Muscle of arm (tissue), 12 donors: Measurements from ENCODE around the gene VEGFA. TPM values are rescaled to one million over a fixed set of nuclear protein-coding genes. Genes with fewer than 3 reads are reported as not detected.
A peak's percentile ranks its signal among the peaks of the same experiment; 100 is the strongest.

Source experiments
- DNase-seq: peaks from one replicate; pipeline ENCODE4 v3.0.0-alpha.2; 2013
- polyA plus RNA-seq, 12 donors: library from polyadenylated mRNA; unstranded; fragments of 120-200 nt; gene quantifications; one replicate each; pipeline ENCODE4 v1.2.1, GENCODE V29; 2013; ENCODE audit not compliant: insufficient read length in 12 of 12

The VEGFA gene
- polyA plus RNA-seq, 12 donors, result 53.9 to 123 (median 69.4) TPM; not detected in 1

DNA sequence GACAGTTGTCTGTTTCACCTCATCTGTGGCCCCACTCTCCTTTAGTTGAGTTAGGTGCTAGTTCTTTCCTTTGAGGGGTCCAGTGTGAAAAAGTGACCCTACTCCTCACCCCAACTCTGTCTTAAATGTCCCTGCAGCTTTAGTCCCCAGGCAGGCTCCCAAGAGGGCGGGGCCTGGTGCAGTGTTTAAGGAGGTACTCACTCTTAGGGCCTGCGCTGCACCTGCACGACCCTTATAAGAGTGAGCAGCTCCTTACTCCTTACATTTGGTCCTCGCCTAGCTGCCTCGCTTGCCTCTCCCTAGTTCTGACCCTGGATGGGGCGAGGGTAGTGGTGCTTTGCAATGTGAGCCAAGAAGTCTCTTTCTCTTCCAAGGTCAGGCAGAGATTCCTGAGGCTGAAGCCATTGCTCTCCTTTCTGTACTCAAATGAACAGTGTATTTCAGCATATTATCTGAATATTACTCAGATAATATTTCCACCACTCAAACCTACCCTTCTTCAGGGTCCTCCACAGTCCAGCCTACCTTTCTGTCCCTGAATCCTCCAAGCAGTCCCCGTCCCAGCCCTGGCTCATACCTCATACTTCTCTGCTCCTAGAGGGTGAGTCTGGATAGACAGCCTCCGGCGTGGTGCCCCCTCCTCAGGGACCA is 11.9 kb upstream of the VEGFA start:
- DNase-seq, result no peak

DNA sequence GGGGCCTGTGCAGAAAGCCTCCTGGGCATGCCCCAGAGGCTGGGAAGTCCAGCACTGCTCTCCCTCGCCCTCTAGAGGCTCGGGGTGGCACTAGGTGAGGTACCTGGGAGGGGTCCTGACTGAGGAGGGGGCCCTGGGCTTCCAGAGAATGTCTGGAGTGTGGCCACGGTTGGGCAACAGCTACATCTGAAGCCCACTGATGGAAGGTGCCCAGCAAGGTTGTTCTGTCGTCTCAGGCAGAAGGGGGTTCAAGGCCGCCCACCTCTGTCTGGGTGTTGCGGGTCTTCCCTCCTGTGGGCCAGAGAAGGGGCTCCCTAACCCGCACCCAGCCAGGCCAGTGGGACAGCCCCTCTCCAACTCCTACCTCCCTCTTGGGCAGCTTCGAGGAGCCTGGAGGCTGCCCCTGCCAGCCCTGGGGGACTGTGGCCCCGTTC is 11.4 kb upstream of the VEGFA start:
- no peak for DNase-seq

DNA sequence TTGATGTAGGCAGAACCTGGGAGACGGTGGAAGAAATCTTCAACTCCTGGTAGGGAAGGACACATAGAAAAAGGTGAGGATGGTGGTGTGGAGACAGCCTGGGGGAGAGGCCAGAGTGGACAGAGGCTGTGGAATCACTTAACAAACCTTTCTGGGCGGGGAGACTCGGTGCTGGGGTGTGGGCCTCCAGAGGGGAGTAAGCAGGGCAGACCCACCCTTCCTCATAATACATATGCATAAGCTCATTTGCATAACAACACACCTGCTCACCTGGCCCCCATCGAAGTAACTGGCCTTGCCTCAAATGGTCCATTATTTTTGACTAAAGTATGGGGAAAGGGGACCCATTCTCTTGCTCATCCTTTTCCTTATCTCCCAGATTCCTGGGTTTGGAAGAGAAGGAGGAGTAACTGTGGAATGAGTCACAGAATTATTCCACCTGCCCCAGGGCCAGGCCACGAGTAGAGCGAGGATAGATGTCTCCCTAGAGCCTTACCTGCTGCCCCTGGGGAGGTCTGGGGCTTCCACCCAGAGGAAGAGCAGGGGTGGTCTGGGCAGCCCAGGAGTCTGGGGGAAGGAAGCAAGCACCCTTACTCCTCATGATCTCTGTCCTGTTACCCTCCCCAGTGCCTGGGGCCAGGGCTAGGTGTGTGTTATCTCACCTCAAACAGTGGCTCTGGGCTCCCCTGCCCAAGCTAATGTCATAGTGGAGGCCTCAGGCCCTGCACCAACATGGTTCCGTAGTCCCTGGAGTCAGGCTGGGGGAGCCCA is 10.7 kb upstream of the VEGFA start:
- no peak for DNase-seq

DNA sequence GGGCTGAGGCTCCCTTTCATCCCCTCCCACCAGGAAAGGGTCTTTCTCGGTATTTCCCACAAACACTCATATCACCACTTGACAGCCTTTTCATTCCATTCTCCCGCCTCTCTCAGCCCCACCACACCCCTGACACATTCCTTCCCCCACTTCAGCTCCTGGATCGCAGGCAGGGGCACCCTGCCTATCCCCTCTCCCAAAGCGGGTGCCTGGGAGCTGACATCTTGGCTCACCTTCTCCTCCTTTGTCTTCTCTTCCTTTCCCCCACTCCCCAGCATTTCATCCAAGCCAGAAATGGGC is 10.2 kb upstream of the VEGFA start:
- DNase-seq, result no peak

DNA sequence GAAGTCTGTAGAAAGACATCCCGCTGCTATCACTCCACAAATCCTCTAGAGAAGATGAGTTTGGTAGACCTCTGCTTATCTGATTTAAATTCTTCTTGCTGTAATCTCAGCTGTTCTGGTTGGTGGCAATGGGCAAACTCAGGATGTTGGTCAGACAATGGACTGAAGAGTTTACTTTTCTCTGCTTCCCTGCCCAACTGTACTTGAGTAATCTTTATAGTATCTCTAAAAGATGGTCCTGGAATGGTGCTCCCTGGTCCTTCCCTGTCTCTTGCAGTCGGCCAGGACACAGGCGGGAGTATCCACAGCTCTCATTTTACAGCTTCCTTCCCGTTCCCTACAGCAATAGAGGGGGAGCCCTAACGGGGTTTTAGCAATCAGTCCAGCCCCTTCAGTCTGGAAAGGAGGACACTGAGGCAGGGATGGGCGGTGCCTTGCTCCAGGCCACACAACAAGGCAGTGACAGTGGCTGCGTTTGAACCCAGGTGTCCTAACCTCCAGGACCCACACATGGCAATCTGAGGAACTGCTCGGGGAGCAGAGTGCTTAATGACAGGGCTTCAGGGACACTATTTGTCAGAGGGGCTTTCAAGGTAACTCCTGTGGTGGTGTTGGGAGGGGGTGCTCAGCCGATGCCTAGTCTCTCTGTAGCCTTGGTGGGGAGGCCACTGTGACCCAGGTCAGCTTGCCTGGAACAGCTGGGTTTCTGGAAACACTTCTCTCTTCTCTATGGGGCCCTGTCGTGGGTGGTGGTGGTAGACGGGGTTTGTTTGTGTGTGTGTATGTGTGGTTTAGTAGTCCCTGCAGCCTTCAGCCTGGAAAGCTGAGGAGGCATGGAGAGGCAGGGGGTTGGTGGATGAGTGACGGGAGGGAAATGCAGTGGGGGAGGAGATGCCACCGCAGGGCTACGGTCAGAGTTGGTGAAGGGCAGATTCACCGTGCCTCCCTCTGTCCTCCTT is 9.5 kb upstream of the VEGFA start:
- no peak for DNase-seq

DNA sequence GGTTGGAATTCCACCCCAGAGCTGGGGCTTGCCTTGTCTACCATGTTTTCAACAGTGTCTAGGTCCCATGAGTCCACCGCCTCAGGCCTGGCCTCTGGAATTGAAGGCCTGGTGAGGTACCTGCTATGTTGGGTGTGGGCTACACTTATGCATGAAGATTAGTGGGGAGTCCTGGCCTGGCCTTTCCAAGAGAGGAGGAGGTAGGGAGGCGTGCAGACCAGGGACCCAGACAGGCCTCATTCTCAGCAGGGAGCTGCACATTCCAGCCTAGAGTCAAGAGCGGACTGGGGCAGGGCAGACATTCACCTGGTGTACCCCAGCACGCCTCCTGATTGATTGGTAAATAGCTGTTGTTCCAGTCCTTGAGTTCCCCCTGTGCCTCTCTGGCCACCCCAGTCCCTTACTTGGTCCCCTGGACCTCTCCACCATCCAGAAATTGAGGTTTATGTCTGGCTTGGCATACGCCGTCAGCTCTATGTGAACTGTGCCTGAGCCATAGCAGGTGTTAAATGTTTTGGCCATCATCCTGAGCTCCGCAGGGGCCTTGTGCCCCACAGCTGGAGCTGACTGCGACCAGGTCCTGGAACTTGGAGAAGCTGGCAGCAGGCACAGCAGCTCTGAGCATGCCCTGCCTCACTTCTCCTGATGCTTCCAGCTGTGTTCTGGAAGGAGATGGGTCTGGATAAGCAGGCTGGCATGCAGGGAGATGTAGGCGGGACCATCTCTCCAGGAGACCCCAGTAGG is 8.2 kb upstream of the VEGFA start:
- no peak for DNase-seq

DNA sequence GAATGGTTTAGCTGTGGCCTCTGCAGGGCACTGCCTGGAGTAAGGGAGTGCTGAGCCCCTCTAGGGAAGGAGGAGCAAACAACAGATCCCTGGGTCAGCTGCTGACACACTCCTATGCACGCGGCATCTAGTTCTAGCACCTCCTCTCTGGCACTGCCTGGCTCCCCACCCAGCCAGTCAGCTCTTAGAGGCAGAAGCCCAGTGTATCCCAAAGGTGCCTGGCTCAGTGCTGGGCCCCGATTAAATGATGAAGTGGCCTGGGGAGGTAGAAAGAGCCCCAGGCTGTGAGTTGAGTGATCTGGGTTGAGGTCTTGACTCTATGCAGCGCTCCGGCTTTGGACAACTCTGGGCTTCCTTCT is 7.6 kb upstream of the VEGFA start:
- DNase-seq, result no peak

DNA sequence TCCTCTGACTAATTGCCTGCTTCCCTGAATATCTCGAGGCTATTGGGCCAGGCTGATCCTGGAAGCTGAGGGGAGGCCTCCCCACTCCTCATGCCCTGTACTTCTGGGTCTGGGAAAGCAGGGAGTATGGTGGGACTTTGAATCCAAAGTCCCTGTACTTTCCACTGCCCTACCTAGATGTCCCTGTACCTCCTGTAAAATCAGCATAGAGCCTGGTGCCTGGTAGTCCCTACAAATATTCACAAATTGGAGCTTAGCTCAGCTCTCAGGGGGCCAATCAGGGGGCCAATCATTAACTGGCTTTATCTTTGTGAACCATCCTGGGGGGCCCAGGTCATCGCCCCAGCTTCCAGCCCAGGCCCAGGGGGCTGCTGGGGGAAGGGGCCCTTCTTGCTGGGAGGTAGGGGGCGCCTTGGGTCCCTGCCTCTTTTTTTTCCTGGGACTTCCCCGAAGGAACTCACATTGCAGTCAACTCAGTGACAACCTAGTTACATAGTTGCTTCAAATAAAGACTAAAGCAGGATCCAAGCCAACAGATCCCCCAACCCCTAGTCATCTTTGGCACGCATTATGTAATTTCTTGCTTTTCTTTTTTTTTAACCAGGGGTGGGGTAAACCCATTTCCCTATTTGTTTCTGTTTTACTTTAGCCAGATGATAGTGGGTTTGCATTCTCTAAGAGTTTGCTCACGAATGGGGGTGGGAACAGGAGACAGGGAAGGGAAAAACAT is 6.9 kb upstream of the VEGFA start:
- DNase-seq, result no peak

DNA sequence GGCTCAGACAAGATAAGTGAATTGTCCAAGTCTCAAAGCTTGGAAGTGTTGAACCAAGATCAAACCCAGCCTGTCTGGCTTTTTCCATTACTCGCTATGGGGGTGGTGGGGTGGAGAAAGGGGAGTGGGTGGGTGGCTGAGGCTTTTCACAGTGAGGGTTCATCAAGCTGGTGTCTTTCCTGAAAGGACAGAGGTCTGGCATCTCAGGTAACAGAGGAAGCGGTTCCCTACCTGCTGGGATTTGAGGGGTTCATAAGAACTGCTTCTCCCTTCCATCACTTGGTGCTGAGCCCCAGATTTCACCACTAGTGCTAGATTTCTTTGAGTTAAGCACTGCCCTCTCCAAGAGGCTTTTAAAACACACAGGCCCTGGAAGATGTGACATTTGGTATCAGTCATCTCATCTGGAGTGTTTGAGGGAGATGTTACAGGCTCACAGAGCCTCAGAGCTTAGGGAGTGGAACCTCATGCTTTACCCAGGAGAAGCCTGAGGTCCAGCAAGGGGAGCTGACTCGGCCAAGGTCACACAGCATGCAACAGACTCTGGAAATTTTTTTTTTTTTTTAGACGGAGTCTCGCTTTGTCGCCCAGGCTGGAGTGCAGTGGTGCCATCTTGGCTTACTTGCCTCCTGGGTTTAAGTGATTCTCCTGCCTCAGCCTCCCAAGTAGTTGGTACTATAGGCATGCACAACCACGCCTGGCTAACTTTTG is 6.0 kb upstream of the VEGFA start:
- no peak for DNase-seq

DNA sequence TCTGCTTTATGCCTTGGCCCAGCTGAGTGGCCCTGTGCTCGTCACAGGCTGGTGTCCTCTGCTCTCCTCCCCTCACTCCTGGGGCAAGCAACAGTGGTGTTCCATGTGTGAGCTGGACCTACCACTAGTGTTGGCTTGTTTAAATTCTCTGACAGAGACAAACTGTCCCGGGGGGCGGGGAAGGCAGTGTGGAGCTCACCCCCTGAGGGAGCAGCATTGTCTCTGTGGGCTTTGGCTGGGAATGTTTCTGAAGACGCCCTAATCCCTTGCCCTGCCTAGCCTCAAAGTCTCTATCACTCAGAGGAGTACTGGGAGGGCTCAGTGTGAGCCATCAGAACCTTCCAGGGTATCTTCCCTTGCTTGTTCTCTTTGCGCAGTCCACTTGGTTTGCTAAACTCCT is 5.2 kb upstream of the VEGFA start:
- no peak for DNase-seq

DNA sequence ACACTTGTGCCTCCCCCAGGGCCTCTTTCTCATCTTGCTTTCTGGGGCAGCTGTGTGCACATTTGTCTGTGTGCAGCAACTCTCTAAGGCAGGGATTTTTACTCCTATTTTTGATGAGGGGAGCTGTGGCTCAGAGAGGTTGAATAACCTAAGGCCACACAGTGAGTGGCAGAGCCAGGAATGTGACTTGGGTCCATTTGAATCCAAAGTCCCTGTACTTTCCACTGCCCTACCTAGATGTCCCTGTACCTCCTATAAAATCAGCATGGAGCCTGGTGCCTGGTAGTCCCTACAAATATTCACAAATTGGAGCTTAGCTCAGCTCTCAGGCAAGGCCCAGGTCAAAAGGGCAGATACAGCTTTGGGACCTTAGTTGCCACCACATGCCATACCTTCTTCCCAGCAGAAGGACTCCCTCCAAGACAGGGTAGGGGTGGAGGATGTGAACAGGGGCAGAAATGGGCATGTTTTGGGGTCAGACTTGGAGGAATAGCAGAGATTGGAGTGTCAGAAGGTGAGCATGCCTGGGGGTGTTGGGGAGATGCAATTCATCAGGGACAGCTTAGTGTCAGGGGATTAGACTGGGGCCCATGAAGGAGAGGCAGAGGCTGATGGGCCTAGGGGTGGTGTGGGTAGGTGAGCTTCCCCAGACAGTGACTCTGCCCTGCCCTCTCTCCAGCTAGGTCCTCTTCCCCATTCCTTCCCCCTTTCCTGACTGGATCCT is 4.1 kb upstream of the VEGFA start:
- no peak for DNase-seq

DNA sequence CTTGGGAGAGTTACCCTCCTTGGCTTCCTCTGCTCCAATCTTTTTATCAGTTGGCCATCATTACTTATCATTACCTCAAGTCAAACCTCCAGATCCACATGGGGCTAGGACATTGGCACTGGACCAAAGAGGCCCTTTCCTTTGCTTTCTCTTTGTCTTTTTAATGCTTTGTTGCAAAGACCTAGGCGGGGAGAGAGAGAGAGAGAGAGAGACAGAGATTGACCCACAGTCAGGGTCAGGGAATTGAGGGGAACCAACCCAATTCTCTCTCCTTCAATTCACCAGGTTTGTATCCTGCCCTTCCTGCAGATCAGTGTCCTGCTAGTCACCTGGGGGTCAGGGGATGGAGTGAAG is 3.5 kb upstream of the VEGFA start:
- no peak for DNase-seq

DNA sequence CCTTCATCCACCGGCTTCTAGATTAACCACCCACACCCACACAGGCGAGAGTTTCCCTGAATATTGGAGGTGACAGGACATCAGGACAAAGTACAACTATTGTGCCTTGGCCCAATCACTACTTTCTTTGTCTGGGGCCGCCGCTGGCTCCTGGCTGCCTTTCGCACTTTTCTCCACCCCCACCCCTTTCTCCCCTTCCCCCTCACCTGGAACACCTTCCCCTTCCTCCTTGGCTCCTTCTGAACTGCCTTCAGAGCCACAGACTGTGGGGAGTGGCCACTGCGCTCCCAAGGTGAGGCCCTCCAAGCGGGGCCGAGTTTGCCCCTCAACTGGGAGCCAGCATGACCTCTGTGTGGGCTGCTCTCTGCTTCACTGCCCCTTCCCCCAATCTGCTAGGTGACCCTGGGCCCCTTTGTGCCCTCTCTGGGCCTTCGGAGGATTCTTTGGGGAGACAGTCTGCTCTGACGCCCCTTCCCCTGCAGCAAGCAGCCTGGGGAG is 3.0 kb upstream of the VEGFA start:
- no peak for DNase-seq

DNA sequence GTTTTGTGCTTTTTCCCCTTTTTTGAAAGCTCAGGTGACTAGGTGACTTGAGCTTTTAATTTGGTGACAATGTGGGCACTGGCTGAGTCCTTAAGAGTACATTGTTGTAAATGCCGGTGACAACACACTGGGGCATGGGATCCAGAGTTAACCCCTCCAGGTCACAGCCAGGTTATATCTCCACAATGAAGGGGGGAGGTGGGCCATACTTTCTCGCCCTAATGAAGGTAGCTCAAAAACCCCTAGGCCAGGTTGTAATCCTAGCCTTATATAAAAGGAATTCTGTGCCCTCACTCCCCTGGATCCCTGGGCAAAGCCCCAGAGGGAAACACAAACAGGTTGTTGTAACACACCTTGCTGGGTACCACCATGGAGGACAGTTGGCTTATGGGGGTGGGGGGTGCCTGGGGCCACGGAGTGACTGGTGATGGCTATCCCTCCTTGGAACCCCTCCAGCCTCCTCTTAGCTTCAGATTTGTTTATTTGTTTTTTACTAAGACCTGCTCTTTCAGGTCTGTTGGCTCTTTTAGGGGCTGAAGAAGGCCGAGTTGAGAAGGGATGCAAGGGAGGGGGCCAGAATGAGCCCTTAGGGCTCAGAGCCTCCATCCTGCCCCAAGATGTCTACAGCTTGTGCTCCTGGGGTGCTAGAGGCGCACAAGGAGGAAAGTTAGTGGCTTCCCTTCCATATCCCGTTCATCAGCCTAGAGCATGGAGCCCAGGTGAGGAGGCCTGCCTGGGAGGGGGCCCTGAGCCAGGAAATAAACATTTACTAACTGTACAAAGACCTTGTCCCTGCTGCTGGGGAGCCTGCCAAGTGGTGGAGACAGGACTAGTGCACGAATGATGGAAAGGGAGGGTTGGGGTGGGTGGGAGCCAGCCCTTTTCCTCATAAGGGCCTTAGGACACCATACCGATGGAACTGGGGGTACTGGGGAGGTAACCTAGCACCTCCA is 2.2 kb upstream of the VEGFA start:
- DNase-seq, result no peak

DNA sequence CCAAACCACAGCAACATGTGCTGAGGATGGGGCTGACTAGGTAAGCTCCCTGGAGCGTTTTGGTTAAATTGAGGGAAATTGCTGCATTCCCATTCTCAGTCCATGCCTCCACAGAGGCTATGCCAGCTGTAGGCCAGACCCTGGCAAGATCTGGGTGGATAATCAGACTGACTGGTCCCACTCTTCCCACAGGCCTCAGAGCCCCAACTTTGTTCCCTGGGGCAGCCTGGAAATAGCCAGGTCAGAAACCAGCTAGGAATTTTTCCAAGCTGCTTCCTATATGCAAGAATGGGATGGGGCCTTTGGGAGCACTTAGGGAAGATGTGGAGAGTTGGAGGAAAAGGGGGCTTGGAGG is 1.5 kb upstream of the VEGFA start:
- no peak for DNase-seq

DNA sequence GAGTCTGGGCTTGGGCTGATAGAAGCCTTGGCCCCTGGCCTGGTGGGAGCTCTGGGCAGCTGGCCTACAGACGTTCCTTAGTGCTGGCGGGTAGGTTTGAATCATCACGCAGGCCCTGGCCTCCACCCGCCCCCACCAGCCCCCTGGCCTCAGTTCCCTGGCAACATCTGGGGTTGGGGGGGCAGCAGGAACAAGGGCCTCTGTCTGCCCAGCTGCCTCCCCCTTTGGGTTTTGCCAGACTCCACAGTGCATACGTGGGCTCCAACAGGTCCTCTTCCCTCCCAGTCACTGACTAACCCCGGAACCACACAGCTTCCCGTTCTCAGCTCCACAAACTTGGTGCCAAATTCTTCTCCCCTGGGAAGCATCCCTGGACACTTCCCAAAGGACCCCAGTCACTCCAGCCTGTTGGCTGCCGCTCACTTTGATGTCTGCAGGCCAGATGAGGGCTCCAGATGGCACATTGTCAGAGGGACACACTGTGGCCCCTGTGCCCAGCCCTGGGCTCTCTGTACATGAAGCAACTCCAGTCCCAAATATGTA is 957 bp upstream of the VEGFA start:
- DNase-seq, result peak; percentile 88

DNA sequence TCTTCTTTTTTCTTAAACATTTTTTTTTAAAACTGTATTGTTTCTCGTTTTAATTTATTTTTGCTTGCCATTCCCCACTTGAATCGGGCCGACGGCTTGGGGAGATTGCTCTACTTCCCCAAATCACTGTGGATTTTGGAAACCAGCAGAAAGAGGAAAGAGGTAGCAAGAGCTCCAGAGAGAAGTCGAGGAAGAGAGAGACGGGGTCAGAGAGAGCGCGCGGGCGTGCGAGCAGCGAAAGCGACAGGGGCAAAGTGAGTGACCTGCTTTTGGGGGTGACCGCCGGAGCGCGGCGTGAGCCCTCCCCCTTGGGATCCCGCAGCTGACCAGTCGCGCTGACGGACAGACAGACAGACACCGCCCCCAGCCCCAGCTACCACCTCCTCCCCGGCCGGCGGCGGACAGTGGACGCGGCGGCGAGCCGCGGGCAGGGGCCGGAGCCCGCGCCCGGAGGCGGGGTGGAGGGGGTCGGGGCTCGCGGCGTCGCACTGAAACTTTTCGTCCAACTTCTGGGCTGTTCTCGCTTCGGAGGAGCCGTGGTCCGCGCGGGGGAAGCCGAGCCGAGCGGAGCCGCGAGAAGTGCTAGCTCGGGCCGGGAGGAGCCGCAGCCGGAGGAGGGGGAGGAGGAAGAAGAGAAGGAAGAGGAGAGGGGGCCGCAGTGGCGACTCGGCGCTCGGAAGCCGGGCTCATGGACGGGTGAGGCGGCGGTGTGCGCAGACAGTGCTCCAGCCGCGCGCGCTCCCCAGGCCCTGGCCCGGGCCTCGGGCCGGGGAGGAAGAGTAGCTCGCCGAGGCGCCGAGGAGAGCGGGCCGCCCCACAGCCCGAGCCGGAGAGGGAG is 580 bp downstream of the VEGFA start:
- DNase-seq, result peak; percentile 66
